ENCODE data around the gene PLEKHG4.
A peak's percentile ranks its signal among the peaks of the same experiment; 100 is the strongest.

Gene PLEKHG4

GRCh38 chr16:67248401-67249177 lies 30.7 kb upstream of the PLEKHG4 start, which contains the start of gene SLC9A5:
SLC9A5 (plus strand) TSS chr16:67248979; CDS start chr16:67249015, 36 bp downstream.
- Histone ChIP-seq H2AFZ (ENCODE audit: low read length) (peak within 1 kb of the TSS; percentile 96), H3K23ac (ENCODE audit: low read depth, low read length, poor library complexity) (peak within 1 kb of the TSS; percentile 34), H2BK15ac (ENCODE audit: low read length) (peak within 1 kb of the TSS; percentile 86), H3K4me1 (ENCODE audit: control insufficient read depth in 2 of 2, insufficient read depth in 1 of 2, low read depth in 1 of 2, low read length in 2 of 2) (peaks cover 27 to 29% of the 10 kb centered on the region in 2 donors), H3K18ac (ENCODE audit: low read length) (peak within 1 kb of the TSS; percentile 88), H4K8ac (ENCODE audit: low read depth, low read length) (peak within 1 kb of the TSS; percentile 1), H2AK5ac (ENCODE audit: low read depth, low read length) (peak within 1 kb of the TSS; percentile 17), H3K9ac (ENCODE audit: low read depth, low read length, poor library complexity) (peak within 1 kb of the TSS; percentile 93), H3K4ac (ENCODE audit: low read length) (no peak within 1 kb of the TSS), H3K36me3 (replicated peaks in 1 of 2; ENCODE audit: control insufficient read depth in 2 of 2, insufficient read depth in 2 of 2, low read length in 2 of 2) (no peaks in the 10 kb centered on the region), H2BK5ac (ENCODE audit: low read length) (peak within 1 kb of the TSS; percentile 62), H3K14ac (ENCODE audit: low read length) (peak within 1 kb of the TSS; percentile 73), H2BK120ac (ENCODE audit: low read depth, low read length) (no peak within 1 kb of the TSS), H2BK12ac (ENCODE audit: low read length) (peak within 1 kb of the TSS; percentile 7), H3K4me2 (ENCODE audit: insufficient read depth, low read length, poor library complexity, severe bottlenecking) (peak within 1 kb of the TSS; percentile 99), H3K9me3 (replicated peaks in 1 of 2; ENCODE audit: control insufficient read depth in 2 of 2, insufficient read depth in 1 of 2, low read depth in 1 of 2, low read length in 2 of 2) (no peaks in the 10 kb centered on the region), H3K27me3 (ENCODE audit: control insufficient read depth in 3 of 3, insufficient read depth in 3 of 3, low read depth in 1 of 3, low read length in 3 of 3) (peaks cover 0 to 30% (median 7%) of the 10 kb centered on the region in 3 experiments), H3K27ac (replicated peaks; ENCODE audit: low read length) (no peak within 1 kb of the TSS), H4K91ac (ENCODE audit: low read depth, low read length, poor library complexity) (no peak within 1 kb of the TSS), H3K79me1 (ENCODE audit: low read depth, low read length) (no peaks in the 10 kb centered on the region), H3K4me3 (ENCODE audit: low read length in 2 of 2) (peak within 1 kb of the TSS; percentile 80 to 86)
- WGBS, 2 donors (ENCODE audit: extremely low coverage in 2 of 2, insufficient read length in 2 of 2, insufficient replicate concordance in 1 of 2): no CpG with 5 or more reads among the region's 75 CpGs
- no peak for DNase-seq (ENCODE audit: low spot score)

DNA sequence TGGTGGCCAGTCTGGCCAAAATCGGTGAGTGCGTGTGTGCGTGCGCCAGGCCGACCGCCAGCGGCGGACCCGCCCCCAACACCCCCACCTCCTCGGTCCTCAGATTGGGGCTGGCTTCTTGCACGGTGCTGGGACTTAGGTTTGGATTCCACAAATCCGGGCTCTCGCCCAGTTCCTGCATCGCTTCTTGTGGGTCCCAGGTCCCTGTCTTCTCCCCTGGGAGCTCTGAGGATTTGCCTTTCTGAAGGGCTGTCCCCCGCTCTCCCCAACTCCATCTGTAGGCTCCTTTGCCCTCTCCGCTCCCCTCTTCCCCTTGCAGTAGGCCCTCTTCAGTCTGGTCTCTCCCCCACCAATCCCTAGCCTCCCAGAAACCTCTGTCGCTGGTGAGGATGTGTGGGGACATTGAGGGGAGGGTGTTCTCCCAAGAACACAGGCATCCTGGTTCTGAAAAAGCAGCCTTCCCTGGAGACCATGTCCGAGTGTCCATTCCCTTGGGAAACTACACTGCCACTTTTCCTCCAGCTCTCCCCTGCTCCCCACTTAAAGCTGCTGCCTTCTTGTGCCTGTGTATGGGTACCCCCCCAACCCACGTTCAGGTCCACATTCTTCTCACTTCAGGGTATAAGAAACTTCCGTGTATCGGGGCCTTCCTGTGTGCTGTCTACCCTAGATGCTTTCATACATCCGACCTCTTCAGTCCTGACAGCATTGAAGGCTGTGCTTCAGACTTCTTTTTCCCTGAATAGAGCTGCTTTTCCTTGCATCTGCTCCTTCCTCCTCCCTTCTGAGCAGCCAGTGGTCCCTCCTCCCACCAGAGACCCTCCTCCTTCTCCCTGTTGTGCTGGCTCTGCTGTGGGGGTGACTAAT lies 29.9 kb upstream of the PLEKHG4 start:
- peak overlapping the region; percentile 8 for H2AK5ac ChIP-seq (ENCODE audit: low read depth, low read length)
- H3K4me1 ChIP-seq (ENCODE audit: control insufficient read depth in 2 of 2, insufficient read depth in 1 of 2, low read depth in 1 of 2, low read length in 2 of 2): peaks cover 27 to 29% of the 10 kb centered on the region in 2 donors
- no peak overlapping the region for H3K4ac ChIP-seq (ENCODE audit: low read length)
- H3K18ac ChIP-seq (ENCODE audit: low read length): peak overlapping the region; percentile 88
- peak overlapping the region; percentile 99 for H3K4me2 ChIP-seq (ENCODE audit: insufficient read depth, low read length, poor library complexity, severe bottlenecking)
- no peak for DNase-seq (ENCODE audit: low spot score)
- H2BK120ac ChIP-seq (ENCODE audit: low read depth, low read length): no peak overlapping the region
- no peak overlapping the region for H4K8ac ChIP-seq (ENCODE audit: low read depth, low read length)
- peaks cover 0 to 30% (median 7%) of the 10 kb centered on the region in 3 experiments for H3K27me3 ChIP-seq (ENCODE audit: control insufficient read depth in 3 of 3, insufficient read depth in 3 of 3, low read depth in 1 of 3, low read length in 3 of 3)
- H2BK5ac ChIP-seq (ENCODE audit: low read length): peak overlapping the region; percentile 62
- H3K23ac ChIP-seq (ENCODE audit: low read depth, low read length, poor library complexity): peak overlapping the region; percentile 34
- peak overlapping the region; percentile 24 for H2BK12ac ChIP-seq (ENCODE audit: low read length)
- peak overlapping the region; percentile 96 for H2AFZ ChIP-seq (ENCODE audit: low read length)
- no peak overlapping the region for H4K91ac ChIP-seq (ENCODE audit: low read depth, low read length, poor library complexity)
- H3K27ac ChIP-seq (replicated peaks; ENCODE audit: low read length): no peak overlapping the region
- no peaks in the 10 kb centered on the region for H3K36me3 ChIP-seq (replicated peaks in 1 of 2; ENCODE audit: control insufficient read depth in 2 of 2, insufficient read depth in 2 of 2, low read length in 2 of 2)
- no peaks in the 10 kb centered on the region for H3K9me3 ChIP-seq (replicated peaks in 1 of 2; ENCODE audit: control insufficient read depth in 2 of 2, insufficient read depth in 1 of 2, low read depth in 1 of 2, low read length in 2 of 2)
- peak overlapping the region; percentile 86 for H2BK15ac ChIP-seq (ENCODE audit: low read length)
- H3K14ac ChIP-seq (ENCODE audit: low read length): peak overlapping the region; percentile 73
- peak overlapping the region; percentile 93 for H3K9ac ChIP-seq (ENCODE audit: low read depth, low read length, poor library complexity)
- peak overlapping the region; percentile 80 to 86 for H3K4me3 ChIP-seq (ENCODE audit: low read length in 2 of 2)
- no CpG with 5 or more reads among the region's 22 CpGs for WGBS, 2 donors (ENCODE audit: extremely low coverage in 2 of 2, insufficient read length in 2 of 2, insufficient replicate concordance in 1 of 2)
- no peaks in the 10 kb centered on the region for H3K79me1 ChIP-seq (ENCODE audit: low read depth, low read length)

GRCh38 chr16:67250045-67250327 lies 29.3 kb upstream of the PLEKHG4 start:
- no peak overlapping the region for H2BK15ac ChIP-seq (ENCODE audit: low read length)
- peaks cover 25 to 27% of the 10 kb centered on the region in 2 donors for H3K4me1 ChIP-seq (ENCODE audit: control insufficient read depth in 2 of 2, insufficient read depth in 1 of 2, low read depth in 1 of 2, low read length in 2 of 2)
- H3K4me2 ChIP-seq (ENCODE audit: insufficient read depth, low read length, poor library complexity, severe bottlenecking): no peak overlapping the region
- no peaks in the 10 kb centered on the region for H3K36me3 ChIP-seq (replicated peaks in 1 of 2; ENCODE audit: control insufficient read depth in 2 of 2, insufficient read depth in 2 of 2, low read length in 2 of 2)
- no peaks in the 10 kb centered on the region for H3K9me3 ChIP-seq (replicated peaks in 1 of 2; ENCODE audit: control insufficient read depth in 2 of 2, insufficient read depth in 1 of 2, low read depth in 1 of 2, low read length in 2 of 2)
- DNase-seq (ENCODE audit: low spot score): no peak
- no CpG with 5 or more reads among the region's 4 CpGs for WGBS, 2 donors (ENCODE audit: extremely low coverage in 2 of 2, insufficient read length in 2 of 2, insufficient replicate concordance in 1 of 2)
- no peak overlapping the region for H2BK5ac ChIP-seq (ENCODE audit: low read length)
- no peak overlapping the region for H4K91ac ChIP-seq (ENCODE audit: low read depth, low read length, poor library complexity)
- no peak overlapping the region for H3K4ac ChIP-seq (ENCODE audit: low read length)
- no peak overlapping the region for H3K18ac ChIP-seq (ENCODE audit: low read length)
- no peaks in the 10 kb centered on the region for H3K79me1 ChIP-seq (ENCODE audit: low read depth, low read length)
- H4K8ac ChIP-seq (ENCODE audit: low read depth, low read length): no peak overlapping the region
- no peak overlapping the region for H3K9ac ChIP-seq (ENCODE audit: low read depth, low read length, poor library complexity)
- no peak overlapping the region for H3K4me3 ChIP-seq (ENCODE audit: low read length in 2 of 2)
- H3K27ac ChIP-seq (replicated peaks; ENCODE audit: low read length): no peak overlapping the region
- H3K14ac ChIP-seq (ENCODE audit: low read length): no peak overlapping the region
- no peak overlapping the region for H2BK120ac ChIP-seq (ENCODE audit: low read depth, low read length)
- H3K23ac ChIP-seq (ENCODE audit: low read depth, low read length, poor library complexity): no peak overlapping the region
- no peak overlapping the region for H2AK5ac ChIP-seq (ENCODE audit: low read depth, low read length)
- H2AFZ ChIP-seq (ENCODE audit: low read length): peak overlapping the region; percentile 96
- peak overlapping the region; percentile 24 for H2BK12ac ChIP-seq (ENCODE audit: low read length)
- peaks cover 0 to 30% (median 7%) of the 10 kb centered on the region in 3 experiments for H3K27me3 ChIP-seq (ENCODE audit: control insufficient read depth in 3 of 3, insufficient read depth in 3 of 3, low read depth in 1 of 3, low read length in 3 of 3)
